HepG2 (cell line): Measurements from ENCODE around the gene FAP. TPM values are rescaled to one million over a fixed set of nuclear protein-coding genes. Genes with fewer than 3 reads are reported as not detected.

ENCODE experiments used
- ATAC-seq: fragments of 200-7000 bp; cut with Tn5 transposase; 3 replicates; pipeline ENCODE4 v1.9.1; 2020; ENCODE audit warnings: mild to moderate bottlenecking, moderate library complexity
- BruUV-seq: library from RNA; stranded (reverse); fragments of 400-500 nt; replicated peaks from 2 replicates; lab custom pipeline; 2021; lab: Mats Ljungman, UMichigan
- CTCF ChIA-PET: fragments of 300-600 bp; formaldehyde crosslinking; extraction: SDS; loops from one replicate; lab custom pipeline; 2021; ENCODE audit warnings: low total read pairs, inconsistent platforms, low intra/inter-chr PET ratio; lab: Yijun Ruan, JAX
- POLR2A ChIA-PET: fragments of 350-600 bp; sonication (Branson Sonifier 250); formaldehyde crosslinking; loops from one replicate; lab custom pipeline; 2020; ENCODE audit warnings: antibody characterized with exemption, inconsistent platforms; lab: Yijun Ruan, JAX
- DNase-seq: peaks from one replicate; pipeline ENCODE4 v3.0.0-alpha.2; 2015; ENCODE audit warnings: low spot score
- FAIRE-seq: peaks from 3 replicates; lab custom pipeline; 2011; peaks lifted over from hg19 to GRCh38; lab: Jason Lieb, UNC
- H2AFZ ChIP-seq: one replicate; pipeline ENCODE4 v1.6.1; 2011; ENCODE audit warnings: low read length, inconsistent platforms
- H3K27ac ChIP-seq: fragments of 300-600 bp; 3 replicates; pipeline ENCODE4 v1.8.0; 2011; ENCODE audit warnings: mixed run types, mild to moderate bottlenecking, mixed read lengths, low read length, inconsistent platforms; ENCODE audit not compliant: insufficient read depth; ENCODE audit errors: extremely low read length
- H3K27me3 ChIP-seq, 2 experiments: fragments of 200-600 bp in 1 of 2; 2 replicates in 1 of 2; 3 replicates in 1 of 2; pipeline versions ENCODE4 v1.6.0 to v1.8.0; 2011; ENCODE audit warnings: low read length in 2 of 2, mild to moderate bottlenecking in 2 of 2, moderate library complexity in 2 of 2, inconsistent platforms in 1 of 2; ENCODE audit not compliant: insufficient read depth in 2 of 2, control insufficient read depth in 1 of 2
- H3K36me3 ChIP-seq, 2 experiments: fragments of 200-600 bp in 1 of 2; replicated peaks in 1 of 2; 2 replicates in 1 of 2; 3 replicates in 1 of 2; pipeline versions ENCODE4 v1.5.1 to v1.8.0; 2011; ENCODE audit warnings: low read length in 2 of 2, inconsistent platforms in 1 of 2; ENCODE audit not compliant: insufficient read depth in 2 of 2, control insufficient read depth in 1 of 2
- H3K4me1 ChIP-seq: 2 replicates; pipeline ENCODE4 v1.5.1; 2012; ENCODE audit warnings: low read length, inconsistent platforms; ENCODE audit not compliant: insufficient read depth
- H3K4me2 ChIP-seq: 2 replicates; pipeline ENCODE4 v1.6.0; 2011; ENCODE audit warnings: low read depth, low read length, inconsistent platforms
- H3K4me3 ChIP-seq, 3 experiments: fragments of 200-600 bp in 1 of 3; sonication (generic), shearing (Covaris generic) in 1 of 3; replicated peaks in 1 of 3; 2 replicates each; pipeline ENCODE4 v1.5.1; 2011 to 2016; ENCODE audit warnings: low read length in 3 of 3, inconsistent platforms in 2 of 3, low read depth in 2 of 3, mild to moderate bottlenecking in 2 of 3, control low read depth in 1 of 3, mixed read lengths in 1 of 3; ENCODE audit not compliant: insufficient read depth in 1 of 3
- H3K79me2 ChIP-seq: one replicate; pipeline ENCODE4 v1.6.1; 2011; ENCODE audit warnings: low read length, inconsistent platforms; ENCODE audit not compliant: insufficient read depth
- H3K9ac ChIP-seq: 2 replicates; pipeline ENCODE4 v1.6.0; 2011; ENCODE audit warnings: mild to moderate bottlenecking, low read depth, low read length, inconsistent platforms; ENCODE audit not compliant: insufficient read depth
- H3K9me3 ChIP-seq: 2 replicates; pipeline ENCODE4 v1.5.1; 2012; ENCODE audit warnings: mild to moderate bottlenecking, low read length
- H4K20me1 ChIP-seq: 2 replicates; pipeline ENCODE4 v1.6.0; 2011; ENCODE audit warnings: inconsistent platforms, mild to moderate bottlenecking, low read length, moderate library complexity; ENCODE audit not compliant: insufficient read depth
- BRD4 ChIP-seq: sonication (generic); formaldehyde crosslinking; IDR thresholded peaks from 2 replicates; pipeline ENCODE4 v1.4.0; 2020; ENCODE audit warnings: missing genetic modification reagents
- CREB3 ChIP-seq: sonication (generic); formaldehyde crosslinking; IDR thresholded peaks from 2 replicates; pipeline ENCODE4 v1.5.0; 2020; ENCODE audit warnings: missing genetic modification reagents
- DRAP1 ChIP-seq: IDR thresholded peaks from 2 replicates; pipeline ENCODE4 v1.6.1; 2016; ENCODE audit warnings: missing genetic modification reagents, missing compliant biosample characterization
- HMG20B ChIP-seq: conservative IDR thresholded peaks from 2 replicates; pipeline ENCODE4 v1.6.1; 2016; ENCODE audit warnings: missing genetic modification reagents, missing compliant biosample characterization
- HOXA3 ChIP-seq: sonication (generic); formaldehyde crosslinking; IDR thresholded peaks from 2 replicates; pipeline ENCODE4 v1.5.0; 2020; ENCODE audit warnings: missing genetic modification reagents
- PHF8 ChIP-seq: sonication (generic); formaldehyde crosslinking; IDR thresholded peaks from 2 replicates; pipeline ENCODE4 v1.5.0; 2020; ENCODE audit warnings: missing genetic modification reagents
- POLR2AphosphoS5 ChIP-seq: IDR thresholded peaks from 2 replicates; pipeline ENCODE4 v1.6.1; 2012; ENCODE audit warnings: low read depth, low read length
- RXRB ChIP-seq: IDR thresholded peaks from 2 replicates; pipeline ENCODE4 v1.6.1; 2016; ENCODE audit warnings: borderline replicate concordance, missing genetic modification reagents, missing compliant biosample characterization
- ZNF124 ChIP-seq: sonication (generic); formaldehyde crosslinking; IDR thresholded peaks from 2 replicates; pipeline ENCODE4 v1.4.0; 2020; ENCODE audit warnings: missing genetic modification reagents
- ZNF30 ChIP-seq: sonication (generic); formaldehyde crosslinking; IDR thresholded peaks from 2 replicates; pipeline ENCODE4 v1.5.0; 2020; ENCODE audit warnings: mild to moderate bottlenecking, missing genetic modification reagents
- ZNF484 ChIP-seq: sonication (generic); formaldehyde crosslinking; IDR thresholded peaks from 2 replicates; pipeline ENCODE4 v1.5.1; 2020; ENCODE audit warnings: mild to moderate bottlenecking, low read depth, missing genetic modification reagents, borderline replicate concordance
- ZNF510 ChIP-seq: sonication (generic); formaldehyde crosslinking; IDR thresholded peaks from 2 replicates; pipeline ENCODE4 v1.4.0; 2020; ENCODE audit warnings: low read depth, mild to moderate bottlenecking, missing genetic modification reagents
- ZNF776 ChIP-seq: sonication (generic); formaldehyde crosslinking; IDR thresholded peaks from 2 replicates; pipeline ENCODE4 v1.4.0; 2020; ENCODE audit warnings: mild to moderate bottlenecking, missing genetic modification reagents
- ZNF83 ChIP-seq: sonication (generic); formaldehyde crosslinking; IDR thresholded peaks from 2 replicates; pipeline ENCODE4 v1.4.0; 2020; ENCODE audit warnings: missing genetic modification reagents, mild to moderate bottlenecking, borderline replicate concordance
- ZNF841 ChIP-seq: sonication (generic); formaldehyde crosslinking; IDR thresholded peaks from 2 replicates; pipeline ENCODE4 v1.8.1; 2023; ENCODE audit warnings: missing genetic modification reagents, borderline replicate concordance
- WGBS: methylation state at CpG from one replicate; pipeline ENCODE4 v1.1.6; 2017; ENCODE audit warnings: low lambda C conversion rate; 5-methylcytosine and 5-hydroxymethylcytosine counted together
- in situ Hi-C: cut with HindIII; loops from 2 replicates; pipeline ENCODE4 v1.10.0; 2017; ENCODE audit warnings: low pct_unique_long_range_greater_than_20kb; ENCODE audit not compliant: extremely low pct_ligation_motif_present
- intact Hi-C: fragments of 100-400 bp; cut with micrococcal nuclease; formaldehyde crosslinking; loops from one replicate; pipeline ENCODE4 v1.10.0; 2022; ENCODE audit not compliant: unreplicated experiment
- polyA plus RNA-seq, 8 experiments: library from polyadenylated mRNA; depleted of rRNA in 3 of 8; stranded (reverse) in 7 of 8; unstranded in 1 of 8; fragments of >200 nt; fragmentation: Illumina TruSeq in 4 of 8; extraction: Trizol in 4 of 8; gene quantifications; 2 replicates each; pipeline versions ENCODE4 v1.2.1 to v1.2.3, GENCODE V29; 2011 to 2016; ENCODE audit warnings: low read depth in 4 of 8, missing spikeins in 1 of 8, mixed read lengths in 1 of 8; ENCODE audit not compliant: insufficient read depth in 1 of 8
- total RNA-seq, 5 experiments: library from RNA; depleted of rRNA; stranded (reverse); fragments of >200 nt; fragmentation: Illumina TruSeq; extraction: Trizol; gene quantifications; 2 replicates each; pipeline ENCODE4 v1.2.3, GENCODE V29; 2016; ENCODE audit warnings: low read depth in 1 of 5
- TF ChIP-seq, protein P1 (sequence below): sonication (generic); formaldehyde crosslinking; IDR thresholded peaks from 2 replicates; pipeline ENCODE4 v1.8.0; 2022; ENCODE audit warnings: missing genetic modification reagents, mild to moderate bottlenecking, inconsistent platforms, borderline replicate concordance

Gene FAP
- total and polyA plus RNA-seq, 2 of the 13 experiments (the other 11 are each of a cell fraction or from before 2014, with no cell fraction given): not detected

DNA sequence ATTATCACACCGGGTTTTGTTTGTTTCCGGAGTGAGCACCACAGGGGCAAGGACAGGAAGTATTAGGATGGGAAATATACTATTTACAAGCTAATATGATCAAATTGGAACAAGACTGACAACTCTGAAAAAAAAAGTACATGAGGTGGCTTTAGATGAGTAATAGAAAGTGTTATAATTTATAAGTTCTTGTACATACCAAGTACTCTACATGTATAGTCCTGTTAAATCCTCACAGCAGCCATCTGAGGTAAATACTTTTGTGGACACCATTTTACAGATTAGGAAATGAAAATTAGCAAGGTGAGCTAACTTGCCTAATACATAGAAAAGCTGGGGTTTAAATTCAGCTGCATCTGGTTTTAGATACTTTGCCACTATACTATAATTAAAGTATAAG lies 11.2 kb downstream of the FAP start:
- ATAC-seq: no peak
- WGBS: 2% methylated on average over 2 of the region's 2 CpGs
- Histone ChIP-seq H3K27ac (no peak overlapping the region), H3K27me3 (no peaks in the 10 kb centered on the region), H3K4me1 (no peaks in the 10 kb centered on the region), H3K9ac (no peak overlapping the region), H2AFZ (no peak overlapping the region), H3K79me2 (no peaks in the 10 kb centered on the region), H3K4me3 (no peak overlapping the region), H3K4me2 (no peak overlapping the region), H3K9me3 (no peaks in the 10 kb centered on the region), H3K36me3 (no peaks in the 10 kb centered on the region), H4K20me1 (no peaks in the 10 kb centered on the region)
- TF ChIP-seq POLR2AphosphoS5 (no peak), ZNF484 (CRISPR knock-in tag) (no peak)
- CTCF ChIA-PET: no interaction called here
- in situ Hi-C loops: no loop called here
- no TSS peak for BruUV-seq
- POLR2A ChIA-PET: no interaction called here
- no peak for DNase-seq
- intact Hi-C loops: no loop called here
- FAIRE-seq: no peak

- Histone ChIP-seq H3K4me3 (no peak overlapping the region), H3K9me3 (no peaks in the 10 kb centered on the region), H3K27ac (no peak overlapping the region), H3K4me1 (no peaks in the 10 kb centered on the region), H3K36me3 (no peaks in the 10 kb centered on the region), H3K9ac (no peak overlapping the region), H3K4me2 (no peak overlapping the region), H3K79me2 (no peaks in the 10 kb centered on the region), H3K27me3 (no peaks in the 10 kb centered on the region), H2AFZ (no peak overlapping the region), H4K20me1 (no peaks in the 10 kb centered on the region)
- in situ Hi-C loops: no loop called here
- 0% methylated on average over 1 of the region's 1 CpG for WGBS
- ATAC-seq (no peak), FAIRE-seq (no peak), DNase-seq (no peak)
- ChIA-PET POLR2A (no interaction called here), CTCF (no interaction called here)
- no peak for TF ChIP-seq CREB3 (CRISPR knock-in tag)
- TF ChIP-seq DRAP1 (CRISPR knock-in tag): no peak
- TF ChIP-seq HOXA3 (CRISPR knock-in tag): no peak
- no peak for TF ChIP-seq ZNF83
- TF ChIP-seq ZNF776 (CRISPR knock-in tag): no peak
- TF ChIP-seq, protein P1, sequence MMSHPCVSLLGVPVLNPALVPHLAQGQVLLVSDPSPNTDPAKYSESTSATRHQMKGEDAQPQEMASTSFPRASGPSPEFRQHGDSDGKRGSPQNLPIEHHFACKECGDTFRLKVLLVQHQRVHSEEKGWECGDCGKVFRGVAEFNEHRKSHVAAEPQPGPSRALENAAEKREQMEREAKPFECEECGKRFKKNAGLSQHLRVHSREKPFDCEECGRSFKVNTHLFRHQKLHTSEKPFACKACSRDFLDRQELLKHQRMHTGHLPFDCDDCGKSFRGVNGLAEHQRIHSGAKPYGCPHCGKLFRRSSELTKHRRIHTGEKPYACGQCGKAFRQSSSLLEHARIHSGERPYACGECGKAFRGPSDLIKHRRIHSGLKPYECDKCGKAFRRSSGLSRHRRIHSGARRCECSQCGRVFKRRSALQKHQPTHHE (CRISPR knock-in tag): no peak
- no peak for TF ChIP-seq RXRB (CRISPR knock-in tag)
- TF ChIP-seq HMG20B: no peak
- TF ChIP-seq PHF8 (CRISPR knock-in tag): no peak
- TF ChIP-seq BRD4 (CRISPR knock-in tag): no peak
- no peak for TF ChIP-seq ZNF841 (CRISPR knock-in tag)
- TF ChIP-seq ZNF510 (CRISPR knock-in tag): no peak
- no peak for TF ChIP-seq ZNF30 (CRISPR knock-in tag)
- no peak for TF ChIP-seq ZNF124 (CRISPR knock-in tag)
- BruUV-seq: no TSS peak
- intact Hi-C loops: no loop called here
Measured at GRCh38 chr2:162230761-162231160, 12.5 kb downstream of the FAP start.
